Neural cell (in vitro differentiated cells): ENCODE data around the gene EIF4G3. TPM values are rescaled to one million over a fixed set of nuclear protein-coding genes. Genes with fewer than 3 reads are reported as not detected.

Experiments
- H2AFZ ChIP-seq: fragments of 200-600, 300-800 bp; sonication (generic), shearing (Covaris generic); 2 replicates; pipeline ENCODE4 v1.6.0; 2014; ENCODE audit warnings: low read depth, mild to moderate bottlenecking, antibody characterized with exemption, low read length, moderate library complexity
- H3F3A ChIP-seq: fragments of 200-600 bp; shearing (Covaris generic); 2 replicates; pipeline ENCODE4 v1.6.1; 2016; ENCODE audit warnings: mild to moderate bottlenecking, moderate library complexity, mixed read lengths, antibody characterized with exemption, low read length; ENCODE audit not compliant: insufficient read depth, poor library complexity, severe bottlenecking
- H3K27ac ChIP-seq: fragments of 200-600, 300-800 bp; sonication (generic), shearing (Covaris generic); 2 replicates; pipeline ENCODE4 v1.5.1; 2014; ENCODE audit warnings: mild to moderate bottlenecking, low read length, moderate library complexity
- H3K27me3 ChIP-seq: fragments of 300-800, 200-600 bp; sonication (generic), shearing (Covaris generic); 2 replicates; pipeline ENCODE4 v1.6.0; 2014; ENCODE audit warnings: mild to moderate bottlenecking, low read depth, low read length, moderate library complexity; ENCODE audit not compliant: insufficient read depth
- H3K36me3 ChIP-seq: fragments of 300-800, 200-600 bp; sonication (generic), shearing (Covaris generic); 2 replicates; pipeline ENCODE4 v1.5.1; 2014; ENCODE audit warnings: mild to moderate bottlenecking, antibody characterized with exemption, low read length, moderate library complexity; ENCODE audit not compliant: insufficient read depth
- H3K4me2 ChIP-seq: fragments of 300-800, 200-600 bp; sonication (generic), shearing (Covaris generic); 2 replicates; pipeline ENCODE4 v1.6.0; 2014; ENCODE audit warnings: mild to moderate bottlenecking, low read length
- H3K4me3 ChIP-seq: fragments of 300-800, 200-600 bp; sonication (generic), shearing (Covaris generic); 2 replicates; pipeline ENCODE4 v1.5.1; 2014; ENCODE audit warnings: mild to moderate bottlenecking, low read length, moderate library complexity
- H3K79me2 ChIP-seq: fragments of 200-600 bp; shearing (Covaris generic); replicated peaks from 2 replicates; pipeline ENCODE4 v1.6.0; 2014; ENCODE audit warnings: mild to moderate bottlenecking, low read length, moderate library complexity; ENCODE audit not compliant: insufficient read depth
- H3K9ac ChIP-seq: fragments of 300-800, 200-600 bp; sonication (generic), shearing (Covaris generic); 2 replicates; pipeline ENCODE4 v1.6.1; 2016; ENCODE audit warnings: mild to moderate bottlenecking, low read length, mixed read lengths
- H3K9me2 ChIP-seq: fragments of 200-600 bp; shearing (Covaris generic); 2 replicates; pipeline ENCODE4 v1.6.1; 2016; ENCODE audit warnings: mild to moderate bottlenecking, low read length, mixed read lengths; ENCODE audit not compliant: insufficient read depth
- H3K9me3 ChIP-seq: fragments of 200-600, 300-800 bp; sonication (generic), shearing (Covaris generic); 2 replicates; pipeline ENCODE4 v1.6.1; 2016; ENCODE audit warnings: mild to moderate bottlenecking, mixed run types, low read length, moderate library complexity, mixed read lengths
- H4K20me1 ChIP-seq: fragments of 200-600 bp; shearing (Covaris generic); 2 replicates; pipeline ENCODE4 v1.6.1; 2016; ENCODE audit warnings: mild to moderate bottlenecking, mixed run types; ENCODE audit not compliant: insufficient read depth
- EP300 ChIP-seq: fragments of 450-650 bp; conservative IDR thresholded peaks from 2 replicates; pipeline ENCODE4 v1.6.1; 2014; ENCODE audit warnings: antibody characterized with exemption, mild to moderate bottlenecking, moderate library complexity; ENCODE audit not compliant: poor library complexity, severe bottlenecking
- EZH2 ChIP-seq: fragments of 200-600, 300-800 bp; shearing (Covaris generic), sonication (generic); IDR thresholded peaks from 2 replicates; pipeline ENCODE4 v1.6.1; 2014; ENCODE audit warnings: antibody characterized with exemption, low read length, borderline replicate concordance, mild to moderate bottlenecking; ENCODE audit not compliant: insufficient read depth, poor library complexity, severe bottlenecking
- MXI1 ChIP-seq: fragments of 450-650 bp; conservative IDR thresholded peaks from 2 replicates; pipeline ENCODE4 v1.6.1; 2014; ENCODE audit warnings: antibody characterized with exemption, mild to moderate bottlenecking; ENCODE audit not compliant: poor library complexity, severe bottlenecking
- POLR2AphosphoS5 ChIP-seq: IDR thresholded peaks from 2 replicates; pipeline ENCODE4 v1.6.1; 2012
- RAD21 ChIP-seq: fragments of 450-650 bp; conservative IDR thresholded peaks from 2 replicates; pipeline ENCODE4 v1.6.1; 2014; ENCODE audit warnings: antibody characterized with exemption, mild to moderate bottlenecking, moderate library complexity
- SMC3 ChIP-seq: fragments of 450-650 bp; conservative IDR thresholded peaks from 2 replicates; pipeline ENCODE4 v1.6.1; 2014; ENCODE audit warnings: antibody characterized with exemption, mild to moderate bottlenecking, moderate library complexity; ENCODE audit not compliant: poor library complexity
- TAF1 ChIP-seq: IDR thresholded peaks from 2 replicates; pipeline ENCODE4 v1.6.1; 2012; ENCODE audit warnings: low read depth
- polyA plus RNA-seq: library from polyadenylated mRNA; depleted of rRNA; stranded (reverse); fragments of >200 nt; gene quantifications from 2 replicates; pipeline ENCODE4 v1.2.3, GENCODE V29; 2014
- TF ChIP-seq, protein P1 (sequence below): IDR thresholded peaks from 2 replicates; pipeline ENCODE4 v1.6.1; 2012; ENCODE audit warnings: borderline replicate concordance
- TF ChIP-seq, protein P2 (sequence below): fragments of 450-650 bp; IDR thresholded peaks from 2 replicates; pipeline ENCODE4 v1.5.1; 2014; ENCODE audit warnings: antibody characterized with exemption, mild to moderate bottlenecking, moderate library complexity; ENCODE audit not compliant: poor library complexity, severe bottlenecking

The EIF4G3 gene
- polyA plus RNA-seq, 1 donor from 2014 or later, result 56.9 TPM

DNA sequence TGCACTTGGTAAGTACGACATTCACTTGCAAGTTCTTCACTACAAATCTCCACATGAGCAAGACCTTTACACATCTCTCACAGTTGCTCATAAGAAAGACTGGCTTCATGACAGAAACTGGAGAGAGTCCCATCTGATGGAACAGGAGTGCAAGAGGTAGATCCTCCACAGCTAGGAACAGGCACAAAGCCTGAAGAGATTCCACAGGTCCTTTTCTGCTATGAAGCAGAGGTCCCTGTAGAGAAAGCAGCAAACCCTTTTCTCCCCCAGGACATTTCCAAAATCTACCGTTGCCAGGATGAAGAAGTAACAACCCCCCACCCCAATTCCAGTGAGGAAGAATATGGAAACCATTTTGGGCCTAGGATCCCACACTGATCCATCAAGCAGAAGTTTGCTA is 47.3 kb downstream of the EIF4G3 start:
- H3K4me3 ChIP-seq, result no peak overlapping the region
- H4K20me1 ChIP-seq, result no peaks in the 10 kb centered on the region
- H3K36me3 ChIP-seq, result no peaks in the 10 kb centered on the region
- H3K27ac ChIP-seq, result no peak overlapping the region
- no peak overlapping the region for H2AFZ ChIP-seq
- H3K4me2 ChIP-seq, result no peak overlapping the region
- H3K79me2 ChIP-seq, result peaks cover 11% of the 10 kb centered on the region
- no peak overlapping the region for H3K9ac ChIP-seq
- H3K27me3 ChIP-seq, result no peaks in the 10 kb centered on the region
- TF ChIP-seq TAF1 (no peak), EP300 (no peak), SMC3 (no peak), EZH2 (no peak), POLR2AphosphoS5 (no peak), MXI1 (no peak), RAD21 (no peak)
- TF ChIP-seq, protein P1, sequence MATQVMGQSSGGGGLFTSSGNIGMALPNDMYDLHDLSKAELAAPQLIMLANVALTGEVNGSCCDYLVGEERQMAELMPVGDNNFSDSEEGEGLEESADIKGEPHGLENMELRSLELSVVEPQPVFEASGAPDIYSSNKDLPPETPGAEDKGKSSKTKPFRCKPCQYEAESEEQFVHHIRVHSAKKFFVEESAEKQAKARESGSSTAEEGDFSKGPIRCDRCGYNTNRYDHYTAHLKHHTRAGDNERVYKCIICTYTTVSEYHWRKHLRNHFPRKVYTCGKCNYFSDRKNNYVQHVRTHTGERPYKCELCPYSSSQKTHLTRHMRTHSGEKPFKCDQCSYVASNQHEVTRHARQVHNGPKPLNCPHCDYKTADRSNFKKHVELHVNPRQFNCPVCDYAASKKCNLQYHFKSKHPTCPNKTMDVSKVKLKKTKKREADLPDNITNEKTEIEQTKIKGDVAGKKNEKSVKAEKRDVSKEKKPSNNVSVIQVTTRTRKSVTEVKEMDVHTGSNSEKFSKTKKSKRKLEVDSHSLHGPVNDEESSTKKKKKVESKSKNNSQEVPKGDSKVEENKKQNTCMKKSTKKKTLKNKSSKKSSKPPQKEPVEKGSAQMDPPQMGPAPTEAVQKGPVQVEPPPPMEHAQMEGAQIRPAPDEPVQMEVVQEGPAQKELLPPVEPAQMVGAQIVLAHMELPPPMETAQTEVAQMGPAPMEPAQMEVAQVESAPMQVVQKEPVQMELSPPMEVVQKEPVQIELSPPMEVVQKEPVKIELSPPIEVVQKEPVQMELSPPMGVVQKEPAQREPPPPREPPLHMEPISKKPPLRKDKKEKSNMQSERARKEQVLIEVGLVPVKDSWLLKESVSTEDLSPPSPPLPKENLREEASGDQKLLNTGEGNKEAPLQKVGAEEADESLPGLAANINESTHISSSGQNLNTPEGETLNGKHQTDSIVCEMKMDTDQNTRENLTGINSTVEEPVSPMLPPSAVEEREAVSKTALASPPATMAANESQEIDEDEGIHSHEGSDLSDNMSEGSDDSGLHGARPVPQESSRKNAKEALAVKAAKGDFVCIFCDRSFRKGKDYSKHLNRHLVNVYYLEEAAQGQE, result no peak
- TF ChIP-seq, protein P2, sequence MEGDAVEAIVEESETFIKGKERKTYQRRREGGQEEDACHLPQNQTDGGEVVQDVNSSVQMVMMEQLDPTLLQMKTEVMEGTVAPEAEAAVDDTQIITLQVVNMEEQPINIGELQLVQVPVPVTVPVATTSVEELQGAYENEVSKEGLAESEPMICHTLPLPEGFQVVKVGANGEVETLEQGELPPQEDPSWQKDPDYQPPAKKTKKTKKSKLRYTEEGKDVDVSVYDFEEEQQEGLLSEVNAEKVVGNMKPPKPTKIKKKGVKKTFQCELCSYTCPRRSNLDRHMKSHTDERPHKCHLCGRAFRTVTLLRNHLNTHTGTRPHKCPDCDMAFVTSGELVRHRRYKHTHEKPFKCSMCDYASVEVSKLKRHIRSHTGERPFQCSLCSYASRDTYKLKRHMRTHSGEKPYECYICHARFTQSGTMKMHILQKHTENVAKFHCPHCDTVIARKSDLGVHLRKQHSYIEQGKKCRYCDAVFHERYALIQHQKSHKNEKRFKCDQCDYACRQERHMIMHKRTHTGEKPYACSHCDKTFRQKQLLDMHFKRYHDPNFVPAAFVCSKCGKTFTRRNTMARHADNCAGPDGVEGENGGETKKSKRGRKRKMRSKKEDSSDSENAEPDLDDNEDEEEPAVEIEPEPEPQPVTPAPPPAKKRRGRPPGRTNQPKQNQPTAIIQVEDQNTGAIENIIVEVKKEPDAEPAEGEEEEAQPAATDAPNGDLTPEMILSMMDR, result no peak
- no peaks in the 10 kb centered on the region for H3K9me3 ChIP-seq
- H3K9me2 ChIP-seq, result no peaks in the 10 kb centered on the region
- H3F3A ChIP-seq, result no peaks in the 10 kb centered on the region

DNA sequence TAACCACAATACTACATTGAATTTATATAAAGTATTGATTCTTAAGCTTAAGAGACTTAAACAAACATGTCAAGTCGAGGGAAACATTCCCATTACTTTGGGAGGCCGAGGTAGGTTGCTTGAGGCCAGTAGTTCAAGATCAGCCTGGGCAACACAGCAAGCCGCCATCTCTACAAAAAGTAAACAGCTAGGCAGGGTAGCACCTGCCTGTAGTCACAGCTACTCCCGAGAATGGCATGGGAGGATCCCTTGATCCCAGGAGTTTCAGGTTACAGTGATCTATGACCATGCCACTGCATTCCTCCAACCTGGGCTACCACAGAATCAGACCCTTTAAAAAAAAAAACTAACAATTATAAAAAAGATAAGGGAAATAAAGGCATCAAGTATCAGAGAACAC is 50.4 kb downstream of the EIF4G3 start:
- Histone ChIP-seq H3K4me2 (no peak overlapping the region), H3K27ac (no peak overlapping the region), H3K36me3 (no peaks in the 10 kb centered on the region), H3F3A (no peaks in the 10 kb centered on the region), H3K27me3 (no peaks in the 10 kb centered on the region), H3K9ac (no peak overlapping the region), H3K4me3 (no peak overlapping the region), H3K9me3 (no peaks in the 10 kb centered on the region), H3K79me2 (peaks cover 11% of the 10 kb centered on the region), H3K9me2 (no peaks in the 10 kb centered on the region), H4K20me1 (no peaks in the 10 kb centered on the region), H2AFZ (no peak overlapping the region)
- TF ChIP-seq SMC3 (no peak), EZH2 (no peak), RAD21 (no peak), TAF1 (no peak), POLR2AphosphoS5 (no peak), MXI1 (no peak), EP300 (no peak)
- TF ChIP-seq, protein P2, result no peak
- TF ChIP-seq, protein P1, result no peak
